Umbilical cord (tissue), 2 donors: Measurements from ENCODE around the gene SDK1. TPM values are rescaled to one million over a fixed set of nuclear protein-coding genes. Genes with fewer than 3 reads are reported as not detected.

Experiments used
- DNase-seq: peaks from one replicate; pipeline ENCODE4 v3.0.0-alpha.2; 2015; ENCODE audit warnings: low spot score
- total RNA-seq: library from RNA; depleted of rRNA; stranded (reverse); fragments of >200 nt; gene quantifications from one replicate; pipeline ENCODE4 v1.2.3, GENCODE V29; 2014; ENCODE audit warnings: low replicate concordance; ENCODE audit not compliant: insufficient read depth

The SDK1 gene
- total RNA-seq, 1 donor from 2014 or later, result 7.9 TPM

- no peak for DNase-seq
Observed at GRCh38 chr7:3518546-3518945, 217.5 kb downstream of the SDK1 start.

GRCh38 chr7:3520206-3520605 is 219.2 kb downstream of the SDK1 start:
- no peak for DNase-seq

GRCh38 chr7:3527496-3528124 is 226.6 kb downstream of the SDK1 start:
- no peak for DNase-seq

- no peak for DNase-seq
Observed at GRCh38 chr7:3533040-3533439, 232.0 kb downstream of the SDK1 start.

GRCh38 chr7:3537210-3537875 is 236.3 kb downstream of the SDK1 start:
- peak; percentile 38 for DNase-seq

- no peak for DNase-seq
Observed at GRCh38 chr7:3538041-3538440, 237.0 kb downstream of the SDK1 start.

- no peak for DNase-seq
Observed at GRCh38 chr7:3540456-3541220, 239.6 kb downstream of the SDK1 start.

- no peak for DNase-seq
Observed at GRCh38 chr7:3544202-3544601, 243.2 kb downstream of the SDK1 start.

- no peak for DNase-seq
Observed at GRCh38 chr7:3548815-3549214, 247.8 kb downstream of the SDK1 start.

- no peak for DNase-seq
Observed at GRCh38 chr7:3549601-3550000, 248.5 kb downstream of the SDK1 start.

- DNase-seq, result no peak
Observed at GRCh38 chr7:3551536-3551935, 250.5 kb downstream of the SDK1 start.

- DNase-seq, result no peak
Observed at GRCh38 chr7:3552499-3552898, 251.4 kb downstream of the SDK1 start.

GRCh38 chr7:3558400-3558799 is 257.3 kb downstream of the SDK1 start:
- peak; percentile 71 for DNase-seq

GRCh38 chr7:3559278-3559677 is 258.2 kb downstream of the SDK1 start:
- DNase-seq, result peak; percentile 83

- no peak for DNase-seq
Observed at GRCh38 chr7:3560495-3560894, 259.4 kb downstream of the SDK1 start.

- DNase-seq, result no peak
Observed at GRCh38 chr7:3561932-3562331, 260.9 kb downstream of the SDK1 start.

GRCh38 chr7:3564231-3564630 is 263.2 kb downstream of the SDK1 start:
- DNase-seq, result no peak

- DNase-seq, result no peak
Observed at GRCh38 chr7:3568516-3568915, 267.5 kb downstream of the SDK1 start.

- no peak for DNase-seq
Observed at GRCh38 chr7:3569643-3570042, 268.6 kb downstream of the SDK1 start.

GRCh38 chr7:3573151-3573550 is 272.1 kb downstream of the SDK1 start:
- no peak for DNase-seq

GRCh38 chr7:3574386-3574785 is 273.3 kb downstream of the SDK1 start:
- DNase-seq, result no peak

GRCh38 chr7:3575753-3576531 is 274.9 kb downstream of the SDK1 start:
- no peak for DNase-seq
